ENCODE measurements around the gene PYROXD2.

The PYROXD2 gene

DNA sequence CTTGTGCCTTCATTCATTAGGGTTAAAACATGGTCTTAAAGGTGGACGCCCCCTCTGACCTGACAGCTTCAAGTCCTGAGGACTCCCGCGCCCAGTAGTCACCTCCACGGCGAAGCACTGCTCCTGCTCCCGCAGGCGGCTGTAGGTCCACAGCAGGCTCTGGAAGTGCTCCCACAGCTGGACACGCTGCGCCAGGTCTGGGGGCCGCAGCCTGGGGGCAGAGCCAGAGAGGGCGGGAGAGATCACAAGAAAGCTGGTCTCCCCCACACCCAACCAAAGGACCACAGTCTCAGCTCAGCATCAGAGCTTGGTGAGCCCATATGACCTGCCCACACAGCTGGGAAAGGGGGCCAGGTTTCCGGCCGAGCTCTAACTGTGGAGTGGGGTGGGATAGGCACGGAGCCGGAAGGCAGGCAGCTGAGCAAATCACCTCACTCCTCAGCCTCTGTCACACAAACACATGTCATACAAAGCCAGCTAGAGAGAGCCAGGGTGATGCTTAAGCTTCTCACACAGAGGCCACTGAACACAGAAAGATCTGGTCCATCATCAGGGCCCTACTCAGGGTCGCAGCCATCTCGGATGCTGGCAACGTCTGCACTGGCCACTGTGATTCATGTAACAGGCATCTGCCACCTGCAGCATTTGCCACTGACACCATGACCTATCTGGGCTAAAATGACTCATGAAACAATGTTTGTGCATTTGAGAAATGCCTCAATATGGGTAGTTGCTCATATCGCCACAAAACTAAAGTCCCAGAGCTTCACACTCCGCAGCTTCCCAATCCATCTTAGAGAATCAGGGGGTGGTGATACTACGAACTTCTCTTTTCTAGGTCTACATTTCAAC, 19.1 kb upstream of the PYROXD2 start:
- DNase-seq (ENCODE audit: low spot score): no peak

DNA sequence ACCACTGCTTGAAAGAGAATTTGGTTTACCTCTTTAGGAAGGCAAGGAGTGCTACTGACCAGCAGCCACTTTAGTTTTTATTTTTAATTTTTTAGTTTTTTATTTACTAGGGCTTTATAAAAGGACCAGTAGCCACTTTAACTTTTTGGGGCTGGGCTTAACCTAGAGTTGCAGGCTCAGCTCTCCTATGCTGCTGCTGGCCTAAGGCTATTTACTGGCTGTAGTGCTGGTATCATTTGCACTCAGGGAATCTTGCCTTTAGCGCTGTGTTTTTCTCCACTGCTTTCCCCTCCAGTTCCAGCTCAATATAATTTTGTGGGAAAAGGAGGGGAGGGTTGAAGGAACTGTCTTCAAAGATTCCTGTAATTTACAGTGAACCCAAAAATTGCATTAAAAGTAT, 18.4 kb upstream of the PYROXD2 start:
- peak; percentile 7 for DNase-seq (ENCODE audit: low spot score)

DNA sequence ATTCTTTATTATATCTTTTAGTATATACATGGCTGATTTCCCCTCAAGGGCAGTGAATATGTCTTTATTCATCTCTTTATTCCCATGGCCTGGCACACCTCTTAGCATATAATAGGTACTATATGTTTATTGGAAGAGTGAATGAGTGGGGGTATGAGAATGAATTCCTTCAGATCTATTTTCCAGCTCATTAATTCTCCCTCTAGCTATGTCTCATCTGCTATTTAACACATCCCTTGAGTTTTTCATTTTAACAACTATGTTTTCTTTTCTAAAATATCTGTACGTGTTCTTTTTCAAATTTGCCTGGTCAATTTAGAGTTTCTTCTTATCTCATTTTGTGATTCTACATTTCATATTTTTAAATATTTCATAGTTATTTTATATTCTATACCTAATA, 17.3 kb upstream of the PYROXD2 start:
- no peak for DNase-seq (ENCODE audit: low spot score)

DNA sequence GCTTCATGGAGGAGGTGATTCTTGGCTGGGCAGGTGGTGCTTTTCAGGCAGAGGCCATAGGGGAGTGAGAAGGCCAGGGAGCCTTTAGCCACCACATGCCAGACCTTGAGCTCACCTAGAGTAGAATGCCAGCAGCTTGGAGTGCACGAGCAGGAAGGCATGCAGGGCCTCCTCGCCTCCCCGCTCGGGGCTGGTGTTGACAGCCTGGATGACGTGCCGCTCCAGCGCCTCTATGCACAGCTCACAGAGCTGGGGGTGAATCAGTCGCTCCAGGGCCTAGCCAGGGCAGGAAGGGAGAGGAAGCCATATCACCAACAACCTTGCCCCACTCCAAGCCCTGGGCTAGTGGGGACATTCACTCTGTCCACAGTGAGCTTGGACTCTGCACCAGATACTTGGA, 16.0 kb upstream of the PYROXD2 start:
- DNase-seq (ENCODE audit: low spot score): peak; percentile 20

DNA sequence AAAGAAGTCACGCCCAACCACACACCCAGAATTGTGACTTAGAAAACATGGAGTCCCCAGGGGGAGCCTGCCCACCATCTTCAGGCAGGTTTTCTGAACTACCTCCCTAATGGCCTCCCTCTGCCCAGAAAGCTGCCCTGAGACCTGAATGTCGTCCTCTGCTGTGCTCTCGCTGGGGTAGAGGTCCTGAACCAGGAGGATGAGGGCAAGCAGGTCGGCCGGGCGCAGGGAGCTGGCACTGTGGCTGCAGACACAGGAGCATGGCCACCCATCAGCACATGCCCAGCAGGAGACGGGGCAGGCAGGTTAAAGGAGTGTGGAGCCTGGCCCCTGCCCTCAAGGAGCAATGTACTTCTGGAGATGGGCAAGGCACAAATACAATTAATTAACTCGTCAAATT, 15.4 kb upstream of the PYROXD2 start:
- peak; percentile 16 for DNase-seq (ENCODE audit: low spot score)

DNA sequence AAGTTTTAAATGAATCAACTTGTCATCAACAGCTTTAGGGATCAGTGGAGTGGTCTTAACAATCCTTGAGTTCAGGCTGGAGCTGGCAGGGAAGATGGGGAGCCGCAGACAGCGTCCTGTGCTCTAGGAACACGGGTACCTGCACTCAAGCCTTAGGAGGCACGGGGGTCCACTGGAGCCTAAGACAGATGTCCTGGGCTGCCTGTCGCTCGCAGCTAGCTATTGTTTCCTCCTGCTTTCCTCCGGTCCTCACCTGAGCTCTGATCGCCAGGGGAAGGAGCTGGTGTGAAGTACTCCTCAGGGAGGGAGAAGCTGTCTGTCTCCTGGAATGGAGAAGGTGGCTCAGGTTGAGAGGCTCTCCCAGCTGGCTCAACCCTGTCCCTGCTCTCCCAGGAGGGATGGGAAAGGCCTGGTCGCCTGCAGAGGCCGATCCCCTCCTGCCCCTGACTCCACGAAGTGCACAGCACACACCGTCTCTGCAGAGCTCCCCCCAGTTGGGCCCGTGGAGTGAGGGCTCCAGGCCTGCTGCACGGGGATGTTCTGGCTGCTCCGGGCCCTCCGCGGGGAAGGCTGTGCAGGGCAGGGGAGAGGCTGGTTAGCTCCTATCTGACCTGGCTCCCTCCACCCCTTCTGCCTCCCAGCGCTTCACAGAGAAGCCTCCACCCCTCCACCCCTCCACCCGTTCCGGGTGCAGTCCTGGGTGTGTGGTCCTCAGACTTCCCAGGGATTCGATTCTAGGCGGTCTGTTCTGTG, 14.5 kb upstream of the PYROXD2 start:
- DNase-seq (ENCODE audit: low spot score): peak; percentile 28

DNA sequence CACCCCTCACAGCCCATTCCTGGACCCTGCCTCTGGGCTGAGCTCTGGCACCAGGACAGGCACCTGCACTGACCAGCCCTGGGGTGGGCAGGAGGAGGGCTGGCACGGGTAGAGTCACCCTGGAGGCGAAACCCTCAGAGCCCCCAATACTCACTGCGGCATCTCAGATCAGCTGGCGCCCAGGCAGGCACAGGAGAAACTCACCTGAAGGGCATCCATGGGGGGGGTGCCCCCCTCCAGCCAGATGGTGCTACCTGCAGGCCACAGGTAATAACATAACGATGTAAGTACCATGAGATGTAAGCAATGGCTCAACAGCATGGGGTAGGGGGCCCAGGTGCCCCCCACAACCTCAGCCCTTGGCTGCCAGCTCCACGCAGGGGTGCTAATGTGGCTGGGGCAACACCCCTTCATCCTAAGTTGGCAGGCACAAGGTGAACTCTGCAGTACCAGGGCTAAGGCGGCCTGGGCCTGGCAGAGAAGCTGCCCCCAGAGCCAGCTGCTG, 12.1 kb upstream of the PYROXD2 start:
- DNase-seq (ENCODE audit: low spot score): peak; percentile 34

DNA sequence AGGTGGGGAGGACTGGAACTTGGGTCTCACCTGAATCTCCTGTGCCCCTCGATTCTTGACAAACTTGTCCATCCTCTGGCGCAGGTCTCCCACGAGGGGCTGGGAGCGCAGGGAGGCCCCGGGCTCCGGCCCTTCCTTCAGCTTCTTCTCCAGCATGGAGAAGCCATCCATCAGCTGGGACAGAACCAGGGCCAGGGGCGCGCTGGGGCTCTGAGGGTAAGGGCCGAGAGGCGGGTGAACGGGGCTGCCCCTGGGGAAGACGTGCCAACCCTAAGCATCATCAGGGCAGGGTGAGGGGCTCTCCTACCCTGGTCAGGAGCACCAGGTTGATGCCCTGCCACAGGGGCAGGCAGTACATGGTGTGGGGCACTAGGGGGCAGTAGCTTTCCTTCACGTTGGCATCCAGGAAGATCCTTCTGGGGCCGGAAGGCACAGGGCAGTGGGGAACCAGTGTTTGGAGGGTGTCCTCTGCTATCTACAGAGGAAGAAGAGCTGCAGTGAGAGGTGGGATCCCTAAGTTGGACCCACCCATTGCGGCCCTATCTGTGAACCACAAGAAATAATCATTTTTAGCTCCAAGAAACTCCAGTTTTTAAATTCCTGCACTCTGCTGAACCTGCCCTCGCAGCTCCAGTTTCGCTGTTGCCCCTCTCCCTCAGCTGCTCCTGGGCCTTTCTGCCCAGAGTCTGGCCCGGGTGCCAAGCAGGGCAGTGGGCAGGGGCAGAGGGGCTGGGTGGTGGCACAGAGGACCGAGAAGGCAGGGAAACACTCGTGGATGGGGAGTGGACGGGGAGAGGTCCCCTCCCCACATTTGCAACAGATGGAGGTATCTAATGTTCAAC, 10.8 kb upstream of the PYROXD2 start:
- peak; percentile 72 for DNase-seq (ENCODE audit: low spot score)

DNA sequence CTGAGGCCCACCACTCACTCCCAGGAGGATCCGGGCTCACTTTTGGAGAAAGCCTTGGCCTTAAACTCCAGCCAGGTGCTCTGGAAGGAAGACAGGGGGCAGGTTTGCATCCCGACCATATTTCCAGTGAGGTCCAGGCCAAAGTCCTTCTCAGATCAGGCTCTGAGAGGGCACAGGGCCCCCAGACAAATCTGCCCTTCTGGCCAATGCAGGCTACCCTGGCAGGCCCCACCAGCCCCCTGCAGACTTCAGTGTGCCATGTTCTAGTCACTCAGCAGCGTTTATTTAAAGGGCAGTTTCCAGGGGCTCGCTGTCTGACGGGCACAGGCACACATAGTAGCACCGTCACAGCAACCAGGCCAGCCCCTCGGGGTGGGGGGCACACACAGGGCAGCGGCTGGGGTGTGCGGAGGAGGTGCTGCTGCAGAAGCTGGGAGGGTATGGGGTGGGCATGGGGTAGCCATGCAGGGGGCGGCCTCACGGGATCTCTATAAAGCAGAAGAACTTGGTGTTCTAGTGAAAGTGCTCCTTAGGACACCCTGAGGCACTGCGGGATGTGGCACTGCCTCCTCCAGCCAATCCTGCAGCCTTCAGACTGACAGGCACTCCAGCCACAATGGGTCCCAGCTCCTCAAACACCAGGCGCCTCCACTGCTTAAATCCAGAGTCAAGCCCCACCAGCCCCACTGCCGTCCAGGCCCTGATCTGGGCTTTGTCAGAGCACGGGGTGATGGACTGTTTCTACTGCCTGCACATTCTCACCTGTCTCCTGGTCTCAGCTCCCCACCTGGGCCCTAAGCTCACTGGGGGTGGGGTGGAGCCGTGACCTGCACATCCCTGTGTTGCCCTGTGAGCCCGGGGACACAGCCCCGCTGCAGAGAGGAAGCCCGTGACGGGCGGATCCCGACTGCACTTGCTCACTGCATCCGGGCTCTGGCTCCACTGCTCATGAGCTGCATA, 9.6 kb upstream of the PYROXD2 start:
- peak; percentile 38 for DNase-seq (ENCODE audit: low spot score)

DNA sequence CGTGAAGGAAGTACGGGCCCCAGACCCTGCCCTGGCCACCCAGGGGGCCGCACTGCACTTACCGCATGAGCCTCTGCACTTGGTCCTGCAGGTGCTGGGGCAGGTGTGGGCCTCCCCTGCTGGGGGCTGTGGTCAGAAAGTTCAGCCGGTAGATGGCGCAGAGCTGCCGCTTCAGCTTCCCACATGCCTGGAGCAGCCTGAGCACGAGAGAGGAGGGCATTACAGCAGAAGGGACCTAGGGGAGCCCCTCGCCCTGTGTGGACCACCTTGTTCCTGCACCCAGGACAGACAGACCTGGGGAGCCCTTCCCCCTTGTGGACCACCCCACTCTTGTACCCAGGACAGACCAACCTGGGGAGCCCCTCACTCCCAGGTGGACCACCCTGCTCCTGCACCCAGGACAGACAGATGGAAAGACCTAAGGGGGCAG, 8.7 kb upstream of the PYROXD2 start:
- peak; percentile 68 for DNase-seq (ENCODE audit: low spot score)

DNA sequence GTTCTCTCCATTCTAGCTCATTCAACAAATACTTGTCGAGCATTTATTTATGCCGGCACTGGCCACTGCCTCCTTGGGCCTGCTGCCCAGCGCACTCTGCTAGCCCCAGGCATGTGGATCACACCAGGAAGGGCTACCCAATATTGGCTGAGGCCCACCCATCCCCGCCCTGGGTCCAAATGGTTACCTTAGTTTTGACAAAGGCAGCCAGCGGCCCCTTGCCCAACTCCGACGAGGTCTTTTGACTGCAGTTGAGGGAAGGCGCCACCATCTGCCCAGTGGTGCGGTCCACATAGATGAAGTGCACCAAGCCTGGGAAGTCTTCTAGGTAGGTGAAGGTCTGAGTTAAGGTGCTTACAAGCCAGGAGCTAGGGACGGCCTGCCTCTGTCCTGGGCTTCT, 7.2 kb upstream of the PYROXD2 start:
- DNase-seq (ENCODE audit: low spot score): no peak

DNA sequence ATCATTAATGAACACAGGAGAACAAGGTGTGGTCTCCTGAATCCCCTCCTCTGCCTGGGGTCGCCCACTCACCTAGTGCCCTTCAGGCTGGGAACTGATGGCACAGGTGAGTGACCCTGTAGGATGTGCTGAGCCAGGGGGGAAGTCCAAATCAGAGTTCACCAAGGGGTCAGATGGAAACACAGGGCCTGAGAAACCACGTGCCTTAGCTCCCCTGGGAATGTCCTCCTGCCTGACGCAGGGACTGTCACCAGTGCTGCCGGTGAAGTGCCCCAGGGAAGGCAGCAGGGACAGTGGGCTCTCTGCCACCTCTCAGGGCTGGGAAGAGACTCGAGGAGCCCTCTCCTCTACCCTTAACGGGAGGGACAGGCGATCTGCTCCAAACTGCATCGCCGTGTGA, 5.8 kb upstream of the PYROXD2 start:
- DNase-seq (ENCODE audit: low spot score): no peak

DNA sequence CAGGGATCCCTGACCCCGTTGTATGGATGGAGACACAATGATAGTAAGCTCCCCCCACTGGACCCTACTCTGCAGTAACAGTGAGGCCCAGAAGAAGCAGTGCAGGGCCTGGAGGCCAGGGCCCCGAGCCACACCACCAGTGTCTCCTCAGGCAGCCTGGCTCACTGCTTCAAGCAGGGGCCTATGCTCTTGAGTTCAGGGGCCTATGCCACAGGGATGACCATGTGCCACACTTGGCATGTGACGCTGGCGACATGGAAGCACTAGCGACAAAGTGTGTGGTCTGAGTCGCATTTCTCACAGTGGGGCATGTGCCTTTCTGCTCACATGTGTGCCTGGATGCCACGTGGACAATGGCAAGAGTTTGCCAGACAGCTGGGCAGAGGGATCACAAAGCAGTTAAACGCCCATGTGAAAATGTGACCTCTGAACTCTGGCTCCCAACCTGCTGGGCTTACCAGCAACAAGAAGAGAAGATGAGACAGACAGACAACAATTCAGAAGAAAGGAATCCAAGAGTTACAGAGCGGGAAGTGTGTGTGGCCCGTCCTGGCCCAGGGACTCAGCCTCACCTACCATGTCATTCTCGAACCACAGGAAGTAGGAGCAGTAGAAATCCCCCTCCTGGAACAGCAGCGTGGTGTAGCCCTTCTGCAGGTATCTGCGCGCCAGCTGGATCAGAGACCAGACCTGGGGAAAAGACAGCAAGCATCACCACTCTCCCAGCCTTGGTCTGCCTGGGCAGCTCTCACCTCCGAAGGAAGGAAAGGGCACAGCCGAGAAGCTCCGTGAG, 4.7 kb upstream of the PYROXD2 start:
- no peak for DNase-seq (ENCODE audit: low spot score)

DNA sequence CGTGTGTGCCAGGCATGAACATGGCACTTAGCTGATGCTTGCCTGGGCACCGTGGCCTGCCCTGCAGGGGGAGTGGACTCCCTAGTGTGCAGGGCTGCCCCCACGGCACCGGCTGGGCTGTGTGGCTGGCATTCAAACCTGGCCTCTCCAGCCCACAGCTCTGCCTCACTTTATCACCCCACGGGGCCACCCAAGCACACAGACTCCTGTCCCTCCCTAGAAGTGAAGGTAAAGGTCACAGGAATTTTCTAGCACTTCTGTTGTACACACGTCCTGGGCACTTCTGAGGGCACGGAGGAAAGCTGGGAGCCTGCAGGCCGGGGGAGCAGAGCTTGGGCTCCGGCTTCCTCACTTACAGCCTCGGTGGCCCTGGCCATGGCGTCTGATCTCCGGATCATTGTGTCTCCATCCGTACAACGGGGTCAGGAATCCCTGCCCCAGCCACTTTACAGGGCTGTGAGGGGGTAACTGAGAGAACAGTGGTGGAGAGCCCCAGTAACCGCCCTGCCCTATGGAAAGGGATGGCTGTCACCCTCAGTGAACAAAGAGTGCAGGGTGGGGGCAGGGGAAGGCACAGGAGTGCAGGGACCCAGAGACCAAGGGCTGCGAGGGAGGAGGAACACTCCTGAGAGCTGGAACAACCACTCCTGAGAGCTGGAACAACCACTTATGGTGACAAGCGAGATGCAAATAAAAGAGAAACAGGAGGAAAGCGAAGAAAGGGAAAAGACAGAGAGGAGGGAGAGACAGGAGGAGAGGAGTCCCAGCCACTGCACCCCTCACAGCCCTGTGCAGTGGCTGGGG, 3.9 kb upstream of the PYROXD2 start:
- no peak for DNase-seq (ENCODE audit: low spot score)

DNA sequence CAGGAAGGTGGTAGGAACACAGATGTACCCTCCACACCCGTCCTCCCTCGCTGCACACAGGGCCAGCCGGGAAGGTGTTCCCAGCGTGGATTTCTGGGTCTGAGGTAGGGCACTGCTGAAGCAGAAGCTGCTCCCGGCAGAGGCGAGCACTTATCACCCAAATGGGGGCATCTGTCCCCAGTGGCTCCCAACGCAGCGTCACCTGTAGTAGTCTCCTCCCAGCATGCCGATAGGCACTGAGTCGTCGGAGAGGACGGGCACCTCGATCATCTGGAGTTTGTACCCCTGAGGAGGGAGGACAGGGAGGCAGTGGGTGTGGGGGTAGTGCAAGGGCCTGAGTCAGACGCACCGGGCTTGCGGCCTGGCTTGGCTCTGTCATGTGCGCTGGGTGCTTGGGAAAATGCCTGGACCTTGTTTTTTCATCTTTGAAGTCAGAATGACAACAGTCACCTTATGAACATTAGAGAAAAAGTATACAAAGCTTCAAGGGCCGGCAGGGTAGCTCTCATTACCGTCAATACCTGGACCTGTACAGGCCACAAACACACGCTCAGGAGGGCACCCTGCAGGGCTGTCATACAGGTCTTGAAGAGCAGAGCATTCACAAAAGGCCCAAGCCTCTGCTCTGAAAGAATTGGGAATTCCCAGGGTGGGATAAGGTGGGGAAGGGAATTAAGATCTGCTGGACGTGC, 3.1 kb upstream of the PYROXD2 start:
- DNase-seq (ENCODE audit: low spot score): no peak

DNA sequence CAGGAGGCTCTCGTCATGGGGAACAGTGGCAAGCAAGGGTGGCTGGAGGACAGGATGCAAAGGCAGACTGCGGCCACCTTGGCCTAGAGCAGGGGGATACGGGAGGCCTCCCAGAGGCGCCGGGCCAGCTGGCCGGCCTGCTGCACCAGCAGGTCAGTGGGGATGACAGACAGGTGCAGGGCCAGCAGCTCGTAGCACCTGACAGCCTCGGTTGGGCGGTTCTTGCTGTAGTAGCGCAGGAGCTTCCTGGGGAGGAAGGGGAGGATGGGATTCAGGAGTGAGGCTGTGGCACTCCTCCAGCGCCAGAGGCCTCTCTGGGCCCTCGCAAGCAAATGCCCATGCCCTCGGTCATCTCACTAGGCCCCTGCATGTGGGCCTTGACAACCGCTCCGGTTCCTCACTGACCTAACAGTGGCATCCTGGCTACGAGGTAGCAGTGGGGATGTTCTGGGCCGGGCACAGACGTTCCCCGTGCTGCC, 2.5 kb upstream of the PYROXD2 start:
- DNase-seq (ENCODE audit: low spot score): no peak

DNA sequence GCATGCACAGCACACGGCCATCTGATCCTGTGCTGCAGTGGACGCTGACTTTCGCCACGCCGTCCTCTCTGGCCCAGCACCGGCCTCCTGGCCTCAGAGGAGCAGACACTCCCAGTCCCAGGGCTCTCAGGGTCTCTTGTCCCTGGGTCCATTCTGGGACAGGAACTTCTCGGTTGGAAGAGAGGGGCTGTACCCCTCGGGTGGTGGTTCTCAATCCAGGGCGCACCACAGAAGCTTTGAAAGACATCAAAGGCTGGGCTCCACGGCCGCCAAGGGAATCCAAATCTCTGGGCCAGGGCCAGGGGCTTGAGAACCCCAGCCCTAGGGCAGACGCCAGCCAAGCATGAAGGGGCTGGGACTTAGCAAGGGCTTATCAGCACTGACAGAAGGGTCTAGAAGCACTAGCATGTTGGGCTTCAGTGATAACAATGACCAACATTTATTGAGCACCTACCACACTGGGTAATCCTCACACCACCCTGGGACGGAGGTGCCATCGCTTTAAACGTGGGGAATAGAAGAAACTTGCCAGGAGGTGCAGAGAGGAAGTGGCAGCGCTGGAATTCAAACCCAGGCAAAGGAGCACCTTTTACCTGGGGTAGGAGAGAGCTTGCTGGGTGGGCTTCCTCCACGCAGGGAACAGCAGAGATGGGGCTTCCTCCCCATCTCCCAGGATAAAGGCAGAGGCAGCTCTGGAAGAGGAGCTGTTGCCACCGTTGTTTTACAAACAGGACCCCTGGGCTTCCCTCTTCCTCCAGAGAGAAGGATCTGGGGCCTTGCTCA, 1.8 kb upstream of the PYROXD2 start:
- DNase-seq (ENCODE audit: low spot score): no peak

DNA sequence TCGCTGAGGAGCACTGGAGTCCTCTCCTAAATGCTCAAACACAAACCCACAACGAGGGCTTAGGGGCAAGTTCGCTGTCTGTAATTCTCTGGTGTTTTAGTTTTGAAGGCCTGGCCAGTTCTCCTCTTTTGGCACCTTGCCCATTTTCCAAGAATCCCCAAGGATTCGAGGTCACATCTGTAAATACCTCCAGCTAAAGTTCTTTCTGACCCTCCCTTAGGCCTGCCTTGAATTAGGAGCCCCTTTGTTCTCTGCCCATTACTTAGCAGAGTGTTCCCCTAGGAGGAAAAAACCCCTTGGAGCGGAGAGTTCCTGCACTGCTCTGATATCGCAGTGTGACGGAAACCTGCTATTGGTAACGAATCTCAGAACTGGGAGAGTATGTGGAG, 743 bp upstream of the PYROXD2 start:
- DNase-seq (ENCODE audit: low spot score): no peak
